ENCODE results near the gene ALG14. TPM values are rescaled to one million over a fixed set of nuclear protein-coding genes. Genes with fewer than 3 reads are reported as not detected.

ALG14 gene
- total and polyA plus RNA-seq, 4 donors: 1.0 to 16.6 (median 1.9) TPM

GRCh38 chr1:95043141-95043980 is 29.4 kb downstream of the ALG14 start (continued):
- TF ChIP-seq FOXA1 (IDR thresholded peaks at IDR 0.05) (no peak), SP1 (IDR thresholded peaks at IDR 0.05) (no peak), REST (IDR thresholded peaks at IDR 0.05) (no peak), JUND (IDR thresholded peaks at IDR 0.05) (no peak), HNF4A (conservative IDR thresholded peaks at IDR 0.05) (no peak), RXRA (IDR thresholded peaks at IDR 0.05) (peak in 1 of 2 donors; percentile 30), NR2F2 (IDR thresholded peaks at IDR 0.05) (peak; percentile 18)

- WGBS: 44% methylated on average over 3 of the region's 3 CpGs
- TF ChIP-seq EGR1 (IDR thresholded peaks at IDR 0.05; ENCODE audit: low read depth in 2 of 2): no peak
- TF ChIP-seq ATF3 (IDR thresholded peaks at IDR 0.05): no peak
- no peak for TF ChIP-seq SP1 (IDR thresholded peaks at IDR 0.05)
- no peak for TF ChIP-seq TAF1 (conservative IDR thresholded peaks at IDR 0.05)
- no peak for TF ChIP-seq NR2F2 (IDR thresholded peaks at IDR 0.05)
- no peak for TF ChIP-seq CTCF (IDR thresholded peaks at IDR 0.05; ENCODE audit: low read depth, low read length, missing input control)
- no peak for TF ChIP-seq YY1 (IDR thresholded peaks at IDR 0.05)
- no peak for TF ChIP-seq RAD21 (IDR thresholded peaks at IDR 0.05)
- no peak for TF ChIP-seq FOXA1 (IDR thresholded peaks at IDR 0.05)
- no peak for TF ChIP-seq ZBTB33 (IDR thresholded peaks at IDR 0.05)
- TF ChIP-seq MAX (IDR thresholded peaks at IDR 0.05): no peak
- H3K9ac ChIP-seq (ENCODE audit: low read depth in 1 of 2, low read length in 2 of 2): no peak overlapping the region
- H3K36me3 ChIP-seq (ENCODE audit: control insufficient read depth in 4 of 4, insufficient read depth in 3 of 4, low read depth in 1 of 4, low read length in 3 of 4): no peaks in the 10 kb centered on the region
- peaks cover 0 to 7% (median 3%) of the 10 kb centered on the region in 4 donors for H3K4me1 ChIP-seq (ENCODE audit: control insufficient read depth in 4 of 4, insufficient read depth in 4 of 4, low read length in 3 of 4)
- no peaks in the 10 kb centered on the region for H3K27me3 ChIP-seq (ENCODE audit: control insufficient read depth in 4 of 4, insufficient read depth in 4 of 4, low read length in 3 of 4)
- H3K9me3 ChIP-seq (ENCODE audit: control insufficient read depth in 4 of 4, low read length in 3 of 4): no peaks in the 10 kb centered on the region
- H3K4me3 ChIP-seq (ENCODE audit: low read depth in 1 of 3, low read length in 3 of 3): no peak overlapping the region
- H3K27ac ChIP-seq (ENCODE audit: low read depth in 1 of 2, low read length in 2 of 2): no peak overlapping the region
- DNase-seq (ENCODE audit: low spot score): no peak
Observed at GRCh38 chr1:95042286-95042685, 30.5 kb downstream of the ALG14 start.
